Stimulated activated naive CD8-positive, alpha-beta T cell treated with anti-CD3 and anti-CD28 coated beads, Interleukin-15, Interleukin-2, amounts not matched to agents 100 U/mL and 50 U/mL, for 24 hours (primary cell): ENCODE results near the gene CDK14.
"Not testable (repeated sequence)": the region's sequence is repeated elsewhere in the genome, so short reads cannot be mapped to it uniquely, and the experiment has no call there.

Experiments used
- ATAC-seq: fragments of 150-1000 bp; cut with Tn5 transposase; one replicate; pipeline ENCODE4 v1.10.0; 2021
- DNase-seq: peaks from one replicate; pipeline ENCODE4 v3.0.0; 2021

Gene CDK14

DNA sequence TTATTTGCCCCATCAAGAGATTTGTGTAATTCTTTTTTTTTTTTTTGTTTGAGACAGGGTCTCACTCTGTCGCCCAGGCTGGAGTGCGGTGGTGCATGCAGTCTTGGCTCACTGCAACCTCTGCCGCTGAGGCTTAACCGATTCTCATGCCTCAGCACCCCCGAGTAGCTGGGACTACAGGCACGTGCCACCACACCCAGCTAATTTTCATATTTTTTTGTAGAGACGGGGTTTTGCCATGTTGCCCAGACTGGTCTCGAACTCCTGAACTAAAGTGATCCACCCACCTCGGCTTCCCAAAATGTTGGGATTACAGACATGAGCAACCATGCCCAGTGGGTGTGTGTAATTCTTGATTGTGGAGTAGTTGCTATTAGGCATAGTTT is 161.4 kb downstream of the CDK14 start:
- not testable (repeated sequence) for DNase-seq

DNA sequence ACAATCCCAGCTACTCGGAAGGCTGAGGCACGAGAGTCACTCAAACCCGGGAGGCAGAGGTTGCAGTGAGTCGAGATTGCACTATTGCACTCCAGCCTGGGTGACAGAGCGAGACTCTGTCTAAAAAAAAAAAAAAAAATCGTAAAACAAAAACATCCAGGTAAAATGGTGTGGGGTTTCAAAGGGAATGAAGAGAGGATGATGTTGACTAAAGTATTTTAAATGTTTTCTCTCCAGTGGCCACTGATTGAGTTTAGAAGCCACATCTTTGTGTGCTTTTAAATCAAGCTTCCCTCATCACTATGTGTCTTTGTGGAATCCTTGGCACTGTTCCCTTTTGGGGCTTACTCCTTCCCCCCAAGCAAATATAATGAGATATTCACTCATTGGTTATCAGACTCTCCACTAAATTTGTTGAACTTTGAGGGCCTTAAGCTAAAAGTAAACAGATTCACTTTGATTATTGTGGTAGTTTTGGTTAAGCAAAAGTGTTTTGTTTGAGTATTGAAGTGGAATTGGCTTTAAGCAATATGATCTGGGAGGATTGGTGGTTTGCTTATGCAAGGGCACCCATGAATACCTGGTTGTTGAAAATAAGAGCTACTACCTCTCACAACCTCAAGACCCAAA is 162.9 kb downstream of the CDK14 start:
- no peak for DNase-seq
- ATAC-seq = no peak

More for the DNA sequence above, 161.4 kb downstream of the CDK14 start:
- ATAC-seq = not testable (repeated sequence)

DNA sequence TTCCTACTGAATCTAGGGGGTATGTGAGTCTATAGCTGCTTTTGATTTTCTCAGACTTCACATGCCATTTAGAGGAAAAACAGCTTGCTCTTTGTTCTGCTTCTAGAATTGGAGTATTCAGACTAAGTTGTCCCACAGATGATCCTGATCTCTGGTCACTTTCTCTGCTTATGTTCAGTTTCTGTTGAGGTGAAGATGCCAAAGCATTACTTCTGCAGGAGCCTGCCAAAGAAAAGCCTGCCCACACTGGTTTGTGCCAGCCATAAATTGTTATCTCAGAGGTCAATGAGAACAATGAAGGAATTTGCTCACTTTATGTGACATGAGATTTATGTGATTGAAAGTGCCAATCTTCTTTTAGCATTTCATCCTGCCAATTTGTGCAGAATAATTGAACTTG is 163.6 kb downstream of the CDK14 start:
- ATAC-seq (no peak), DNase-seq (no peak)

DNA sequence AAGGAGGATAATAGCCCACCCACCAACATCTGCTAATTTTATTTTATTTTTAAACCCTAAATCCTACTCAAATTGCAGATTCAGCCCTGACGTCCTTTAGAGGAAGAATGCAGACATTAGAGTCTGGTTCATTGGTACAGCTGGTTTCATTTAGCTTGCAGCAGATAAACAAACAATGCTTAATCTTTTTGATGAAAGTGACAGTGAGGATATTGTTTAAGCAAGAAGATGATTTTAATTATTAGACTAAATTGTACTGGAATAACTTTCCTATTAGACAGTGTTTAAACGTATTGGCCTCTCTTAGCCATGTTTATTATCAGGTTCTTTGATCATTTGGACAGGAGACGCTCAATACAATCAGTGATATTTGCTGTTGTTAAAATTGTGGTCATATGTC is 164.8 kb downstream of the CDK14 start:
- ATAC-seq = no peak
- DNase-seq = no peak

DNA sequence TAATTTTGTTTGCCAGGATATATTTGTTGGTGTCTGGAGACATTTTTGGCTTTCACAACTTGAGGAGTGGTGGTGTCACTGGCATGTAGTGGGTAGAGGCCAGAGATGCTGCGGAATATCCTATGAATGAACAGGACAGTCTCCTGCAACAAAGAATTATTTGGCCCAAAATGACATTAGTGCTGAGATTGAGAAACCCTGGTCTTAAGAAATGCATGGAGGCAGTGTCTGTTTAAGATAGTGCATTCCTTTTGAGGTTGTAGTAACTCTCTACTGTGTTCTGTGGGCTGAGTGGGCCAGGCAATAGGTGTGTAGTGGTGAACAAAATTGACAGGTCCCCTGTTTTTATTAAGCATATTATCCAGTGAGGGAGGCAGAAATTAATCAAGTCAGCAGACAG is 165.5 kb downstream of the CDK14 start:
- no peak for DNase-seq
- no peak for ATAC-seq

DNA sequence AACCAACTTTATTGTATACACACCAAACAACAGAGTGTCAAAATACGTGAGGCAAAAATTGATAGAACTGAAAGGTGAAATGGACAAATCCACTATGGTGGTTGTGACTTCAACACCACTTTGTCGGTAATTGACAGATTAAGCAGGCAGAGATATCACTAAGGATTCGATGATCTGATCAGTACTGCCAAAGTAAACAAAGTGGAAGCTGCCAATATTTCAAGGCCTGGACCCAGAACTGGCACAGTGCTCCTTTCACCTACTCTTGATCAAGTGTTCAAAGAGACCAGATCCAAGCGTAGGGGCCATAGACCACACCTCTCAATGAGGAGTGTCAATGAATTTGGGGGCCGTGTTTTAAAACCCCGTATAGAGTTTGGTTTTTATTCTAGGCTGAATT is 167.0 kb downstream of the CDK14 start:
- ATAC-seq (no peak), DNase-seq (no peak)

DNA sequence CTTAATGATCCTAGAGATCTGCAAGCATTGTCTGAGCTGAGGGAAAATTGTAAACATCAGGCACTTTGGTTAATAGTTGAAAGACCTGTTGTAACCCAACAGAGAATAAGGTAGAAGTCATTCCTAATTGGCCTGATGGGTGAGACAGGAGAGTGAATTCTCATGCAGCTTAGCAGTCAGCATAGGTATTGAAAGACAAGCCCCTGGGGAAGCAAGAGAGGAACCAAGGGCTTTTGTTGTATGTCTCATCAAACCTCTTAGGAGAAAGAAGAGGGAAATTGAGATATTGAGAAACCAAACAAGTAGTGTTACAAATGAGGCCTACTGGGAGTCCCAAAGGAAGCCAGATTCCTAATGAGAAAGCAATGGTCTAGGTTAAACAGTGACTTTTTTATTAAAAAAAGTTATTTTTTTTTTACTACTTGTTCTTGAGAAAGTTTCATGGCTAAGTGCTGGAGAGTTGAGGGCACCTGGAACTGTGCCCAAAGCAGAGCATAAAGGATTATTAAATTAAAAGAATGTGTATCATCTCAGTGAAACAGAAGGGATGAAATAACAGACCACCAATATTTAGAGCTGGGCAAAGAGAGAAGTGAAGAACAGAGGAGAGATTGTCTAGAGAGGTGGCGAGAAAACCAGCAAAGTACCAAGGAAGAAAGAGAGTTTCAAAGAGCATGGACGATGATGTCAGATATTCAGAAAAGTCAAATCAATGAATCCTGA is 168.9 kb downstream of the CDK14 start:
- ATAC-seq (no peak), DNase-seq (no peak)

DNA sequence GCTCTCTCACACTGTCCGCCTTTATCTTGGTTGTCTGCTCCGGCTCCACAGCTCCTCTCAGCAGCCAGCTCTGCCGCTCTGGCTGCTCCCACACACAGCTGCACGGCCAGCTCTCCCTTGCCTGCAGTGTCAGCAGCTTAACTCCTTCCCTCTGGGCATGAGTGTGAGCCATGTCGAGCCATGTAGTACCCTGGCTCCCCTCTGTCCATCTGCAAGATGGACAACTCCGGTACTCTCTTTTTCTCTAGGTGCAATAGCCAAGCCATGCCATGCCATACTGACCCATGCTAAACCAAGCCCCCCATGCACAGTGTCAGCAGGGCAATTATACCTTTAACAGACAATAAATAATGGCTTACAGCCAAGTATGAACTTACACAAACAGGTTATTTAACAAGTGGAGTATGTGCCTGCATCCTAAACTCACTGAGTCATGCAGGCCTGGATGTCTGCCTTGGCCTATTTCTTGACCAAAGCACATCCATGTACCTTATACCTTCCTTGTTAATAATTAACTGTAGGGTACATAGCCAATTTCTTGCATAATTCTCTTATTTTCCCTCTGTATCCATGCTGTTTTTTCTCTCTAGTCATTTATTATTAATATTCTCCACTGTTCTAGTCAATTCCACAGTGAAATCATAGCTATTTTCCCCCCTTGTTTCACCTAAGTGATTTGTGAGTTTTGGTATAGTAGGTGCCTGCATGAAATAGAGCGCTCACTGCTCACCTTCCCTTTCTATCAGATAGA is 170.9 kb downstream of the CDK14 start:
- no peak for DNase-seq
- ATAC-seq = no peak

DNA sequence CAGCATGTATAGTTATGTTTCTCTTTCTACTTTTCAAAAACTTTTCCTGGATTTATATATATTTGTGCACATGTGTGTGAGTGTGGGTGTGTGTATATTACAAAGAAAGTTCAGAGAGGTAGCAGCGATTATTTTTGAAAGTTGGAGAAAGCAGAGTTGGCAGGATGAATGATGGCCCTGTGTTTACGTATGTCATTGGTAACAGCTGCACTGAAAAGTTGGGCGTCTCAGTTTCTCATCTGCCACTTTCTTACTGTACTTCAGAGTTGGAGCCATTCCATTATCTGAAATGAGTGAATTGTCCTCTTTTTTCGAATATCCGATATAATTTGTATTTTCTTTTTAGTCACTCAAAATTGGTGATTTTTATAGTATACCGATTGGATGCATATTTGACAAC is 172.2 kb downstream of the CDK14 start:
- DNase-seq = no peak

DNA sequence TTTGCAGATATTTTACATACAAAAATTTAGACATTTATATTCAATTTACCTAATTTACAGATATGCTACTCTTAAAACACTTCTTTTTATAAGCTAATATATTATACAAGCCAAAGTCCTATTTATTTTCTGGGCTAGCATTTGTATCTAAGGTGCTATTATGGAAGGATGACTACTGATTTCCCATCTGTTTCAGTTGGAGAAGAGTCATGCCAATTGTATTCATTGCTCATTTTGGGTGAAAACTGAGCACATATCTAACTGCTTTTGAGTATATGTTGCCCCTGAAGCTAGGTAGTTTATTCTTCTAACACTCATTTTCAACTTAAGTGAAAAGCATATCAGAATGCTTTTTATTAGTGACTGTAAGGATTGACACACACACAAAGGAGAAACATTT is 172.9 kb downstream of the CDK14 start:
- no peak for ATAC-seq
- DNase-seq = no peak

More for the DNA sequence above, 172.2 kb downstream of the CDK14 start:
- no peak for ATAC-seq

DNA sequence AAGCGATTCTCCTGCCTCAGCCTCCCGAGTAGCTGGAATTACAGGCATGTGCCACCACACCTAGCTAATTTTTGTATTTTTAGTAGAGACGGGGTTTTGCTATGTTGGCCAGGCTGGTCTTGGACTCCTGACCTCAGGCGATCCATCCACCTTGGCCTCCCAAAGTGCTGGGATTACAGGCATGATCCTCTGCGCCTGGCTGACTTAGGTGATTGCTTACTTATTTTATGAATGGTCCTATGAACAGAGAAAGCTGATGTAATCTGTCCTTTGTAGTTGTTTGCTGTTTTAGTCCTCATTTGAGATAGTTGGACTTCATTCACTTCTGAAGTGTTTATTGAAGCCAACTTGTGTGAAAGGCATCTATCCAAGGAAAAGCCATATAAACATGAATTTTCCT is 173.4 kb downstream of the CDK14 start:
- not testable (repeated sequence) for DNase-seq, ATAC-seq

DNA sequence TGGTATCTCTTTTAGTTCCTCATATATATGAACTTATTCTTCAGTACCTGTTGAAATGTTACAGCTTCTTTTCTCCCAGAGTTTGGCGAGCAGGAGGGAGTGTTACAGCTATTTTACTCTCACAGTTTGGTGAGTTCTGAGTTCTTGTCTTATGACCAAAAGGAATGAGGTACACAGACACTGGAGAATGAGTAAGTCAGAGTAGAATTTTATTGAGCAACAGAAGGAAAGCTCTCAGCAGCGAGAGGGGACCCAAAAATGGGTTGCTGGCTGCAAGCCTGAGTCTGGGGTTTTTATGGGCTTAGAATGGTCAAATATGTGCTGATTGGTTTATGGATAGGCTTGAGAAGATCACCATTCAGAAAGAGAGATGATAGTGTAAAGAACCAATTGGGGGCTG is 175.2 kb downstream of the CDK14 start:
- ATAC-seq = no peak
- DNase-seq = no peak

DNA sequence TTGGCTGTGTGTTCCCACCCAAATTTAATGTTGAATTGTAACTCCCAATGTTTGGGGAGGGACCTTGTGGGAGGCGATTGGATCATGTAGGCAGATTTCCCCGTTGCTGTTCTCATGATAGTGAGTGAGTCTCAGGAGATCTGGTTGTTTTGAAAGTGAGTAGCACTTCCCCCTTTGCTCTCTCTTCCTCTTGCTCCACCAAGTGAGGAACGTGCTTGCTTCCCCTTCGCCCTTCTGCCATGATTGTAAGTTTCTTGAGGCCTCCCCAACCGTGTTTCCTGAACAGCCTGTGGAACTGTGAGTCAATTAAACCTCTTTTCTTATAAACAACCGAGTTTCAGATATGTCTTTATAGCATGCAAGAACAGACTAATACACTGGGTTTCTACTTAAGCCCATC is 176.3 kb downstream of the CDK14 start:
- DNase-seq (no peak), ATAC-seq (no peak)

DNA sequence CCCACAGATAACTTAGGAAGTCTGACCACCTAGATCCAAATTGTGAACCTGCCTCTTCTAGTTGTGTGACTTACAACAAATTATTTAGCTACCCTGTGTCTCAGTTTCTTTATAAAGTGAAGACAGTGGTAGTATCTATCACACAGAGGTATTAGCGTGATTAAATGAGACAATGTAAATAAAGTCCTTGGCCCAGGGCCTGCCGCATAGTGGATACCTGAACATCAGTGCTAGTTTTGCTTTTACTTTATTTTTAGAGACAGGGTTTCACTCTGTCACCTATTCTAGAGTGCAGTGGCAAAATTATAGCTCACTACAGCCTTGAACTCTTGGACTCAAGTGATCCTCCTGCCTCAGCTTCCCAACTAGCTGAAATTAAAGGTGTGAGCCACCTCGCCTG is 177.1 kb downstream of the CDK14 start:
- ATAC-seq = no peak
- DNase-seq = no peak

DNA sequence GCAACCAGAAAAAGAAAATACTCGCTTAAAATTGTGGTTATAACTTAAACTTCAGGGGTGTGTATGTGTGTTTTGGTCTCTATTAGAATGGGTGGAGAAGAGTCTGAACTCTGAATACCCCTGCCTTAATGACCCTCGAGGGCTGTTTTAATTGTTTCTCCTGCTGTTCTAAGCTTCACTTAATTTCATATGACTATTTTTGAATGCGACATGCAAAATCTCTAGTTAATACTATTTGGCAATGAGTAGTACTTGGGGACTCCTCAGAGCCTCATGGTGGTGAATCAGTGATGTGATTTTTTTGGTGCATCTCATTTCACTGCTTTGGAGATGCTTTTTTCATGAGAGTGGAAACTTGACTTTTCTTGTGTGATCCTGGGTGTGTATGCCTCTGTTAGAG is 178.6 kb downstream of the CDK14 start:
- no peak for DNase-seq
- no peak for ATAC-seq

DNA sequence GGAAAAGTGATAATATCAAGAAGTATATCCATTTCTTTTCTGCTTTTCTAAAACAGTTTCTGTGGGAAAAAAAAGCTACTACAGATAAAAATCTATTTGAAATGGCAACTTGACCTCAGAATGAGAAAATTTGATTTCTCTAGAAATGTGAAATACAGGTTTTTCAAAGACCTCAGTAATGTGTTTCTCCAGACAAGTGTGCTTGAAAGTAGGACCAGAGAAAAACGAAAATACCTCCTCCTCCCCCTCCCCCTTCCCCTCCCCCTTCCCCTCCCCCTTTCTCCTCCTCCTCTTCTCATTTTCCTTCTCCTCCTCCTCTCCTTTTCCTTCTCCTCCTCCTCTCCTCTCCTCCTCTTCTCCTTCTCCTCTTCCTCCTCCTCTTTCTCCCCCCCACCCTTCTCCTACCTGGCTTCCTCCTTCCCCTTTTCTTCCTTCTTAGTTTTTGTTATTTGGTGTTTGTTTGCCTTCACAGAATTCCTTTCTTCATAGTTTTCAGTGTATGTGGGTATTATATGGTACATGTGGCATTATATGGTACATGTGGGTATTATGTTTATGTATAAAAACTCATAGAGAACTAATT is 179.4 kb downstream of the CDK14 start:
- ATAC-seq = no peak
- DNase-seq = no peak

DNA sequence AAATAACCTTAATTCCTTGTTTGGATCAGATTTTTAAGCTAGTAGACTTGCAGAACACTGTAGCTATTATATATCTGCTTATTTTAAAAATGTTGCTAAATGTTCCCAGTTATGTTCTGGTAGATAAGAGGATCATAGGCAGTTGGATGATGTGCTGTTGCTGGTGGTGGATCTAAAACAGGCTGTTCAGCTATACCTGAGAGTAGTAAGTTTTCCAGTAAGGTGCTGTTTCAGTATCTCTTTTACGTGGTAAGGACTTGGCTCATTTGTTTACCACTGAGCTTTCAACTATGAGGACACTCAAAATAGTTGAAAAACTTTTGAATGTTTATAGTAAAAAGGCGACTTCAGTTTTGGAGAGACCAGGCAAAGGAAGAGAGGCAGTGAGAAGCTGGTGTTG is 180.9 kb downstream of the CDK14 start:
- DNase-seq (no peak), ATAC-seq (no peak)

DNA sequence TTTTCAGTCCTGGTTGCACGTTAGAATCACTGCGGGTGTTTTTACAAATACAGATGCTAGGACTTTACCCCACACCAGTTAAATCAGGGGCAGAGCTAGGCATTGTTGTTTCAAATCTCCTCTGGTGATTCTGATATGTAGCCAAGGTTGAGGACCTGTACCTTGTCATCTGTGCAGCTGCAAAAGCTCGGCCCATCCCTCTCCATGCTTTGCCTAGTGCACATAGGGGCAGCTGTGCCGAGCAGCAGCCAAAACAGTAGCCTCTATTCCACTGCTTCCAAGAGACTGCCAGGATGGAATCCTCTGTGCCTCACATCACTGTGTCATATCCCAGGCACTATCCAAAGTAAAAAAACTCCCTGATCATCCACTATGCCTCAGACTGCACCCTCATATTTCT is 181.3 kb downstream of the CDK14 start:
- ATAC-seq (no peak), DNase-seq (no peak)

DNA sequence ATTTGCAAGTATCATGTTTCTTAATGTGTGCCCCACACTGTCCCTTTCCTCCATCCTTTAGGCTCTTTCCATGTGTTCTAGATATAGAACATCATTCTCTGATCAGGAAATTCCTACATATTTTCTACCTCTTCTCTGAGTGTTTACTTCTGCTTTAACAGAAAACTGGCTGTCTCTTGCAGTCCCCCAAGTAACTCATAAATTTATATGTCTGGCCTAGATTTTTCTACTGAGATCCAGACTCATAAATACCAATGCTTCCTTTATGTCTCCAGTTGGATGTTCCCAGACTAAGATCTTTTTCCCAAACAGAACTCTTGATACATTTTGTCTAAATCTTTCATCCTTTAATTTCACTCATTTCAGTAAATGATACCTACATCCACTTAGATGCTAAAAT is 181.8 kb downstream of the CDK14 start:
- ATAC-seq = no peak
- no peak for DNase-seq

DNA sequence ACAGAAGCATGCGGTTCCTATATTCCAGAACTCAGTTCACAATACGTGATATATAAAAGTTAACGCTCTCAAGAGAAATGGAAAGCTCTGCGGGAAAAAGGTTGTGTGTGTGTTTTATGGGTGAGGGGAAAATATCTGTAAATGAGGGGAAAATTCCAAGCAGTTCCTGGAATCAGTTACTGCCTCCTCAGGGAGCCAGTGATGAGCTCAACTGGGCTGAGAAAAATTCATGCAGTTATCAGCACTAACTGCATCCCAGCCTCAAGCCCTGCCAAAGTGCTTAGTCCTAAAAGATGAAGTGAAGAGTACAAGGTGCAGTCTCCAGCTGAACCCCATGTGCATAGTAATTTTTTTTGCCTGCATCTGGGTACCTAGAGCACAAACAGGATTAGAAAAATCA is 191.9 kb downstream of the CDK14 start:
- ATAC-seq (no peak), DNase-seq (no peak)

DNA sequence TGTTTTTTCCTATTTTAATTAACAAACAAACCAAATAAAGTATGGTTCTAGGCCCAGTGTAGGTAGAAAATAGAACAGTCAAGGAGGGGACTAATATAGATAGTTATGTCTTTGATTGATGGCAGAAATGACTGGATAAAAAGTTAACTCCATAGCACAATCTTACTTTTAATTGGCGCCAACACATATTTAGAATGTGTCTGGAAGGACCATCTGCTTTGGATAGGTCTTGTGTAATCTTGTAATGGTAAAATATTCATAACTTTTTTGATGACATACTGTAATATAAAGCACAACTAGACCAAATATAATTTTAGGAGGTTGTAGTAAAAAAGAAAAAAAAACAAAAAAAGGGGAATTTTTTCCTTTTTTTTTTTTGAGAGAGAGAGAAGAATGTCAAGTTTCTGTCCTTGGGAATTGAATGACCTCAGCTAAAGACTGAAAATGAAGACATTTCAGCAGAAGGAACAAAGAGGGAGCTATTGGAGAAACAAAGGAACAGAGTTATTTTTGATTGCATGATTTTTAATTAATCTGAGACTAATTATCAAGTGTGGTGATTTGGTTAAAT is 193.7 kb downstream of the CDK14 start:
- ATAC-seq = no peak
- no peak for DNase-seq

DNA sequence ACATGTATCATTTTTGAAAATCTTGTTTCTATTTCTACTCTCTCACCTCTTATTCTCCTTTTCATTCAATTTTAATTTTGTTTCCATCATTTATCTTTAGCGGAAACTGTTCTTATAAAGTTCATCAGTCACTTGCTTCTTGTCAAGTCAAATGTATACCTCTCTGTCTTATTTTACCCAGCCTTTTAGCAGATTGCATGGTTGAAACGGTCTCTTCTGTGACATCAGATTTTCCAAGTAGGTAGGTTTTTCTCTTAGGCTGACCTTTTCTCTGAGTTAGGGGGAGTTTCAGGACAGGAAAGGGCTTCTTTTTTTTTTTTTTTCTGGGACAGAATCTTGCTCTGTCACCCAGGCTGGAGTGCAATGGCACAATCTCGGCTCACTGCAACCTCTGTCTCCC is 195.5 kb downstream of the CDK14 start:
- ATAC-seq = no peak
- no peak for DNase-seq

DNA sequence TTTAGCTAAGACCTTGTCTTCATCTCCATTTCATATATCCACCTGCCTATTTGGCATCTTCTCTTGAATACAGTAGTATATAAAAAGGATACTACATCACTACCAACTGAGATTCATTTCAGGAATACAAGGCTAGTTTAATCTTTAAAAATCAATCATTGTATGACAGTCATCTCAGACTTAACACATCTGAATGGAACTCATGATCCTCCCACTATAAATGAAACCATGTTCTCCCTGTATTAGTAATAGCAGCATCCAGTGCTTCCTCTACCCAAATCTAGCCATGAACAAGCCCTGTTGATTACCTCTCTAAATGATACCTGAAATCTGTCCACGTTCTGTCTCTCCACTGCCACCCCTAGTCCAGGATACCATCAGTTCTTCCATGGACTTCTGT is 196.2 kb downstream of the CDK14 start:
- ATAC-seq (peak; percentile 32), DNase-seq (no peak)
